HG03558 (cell line): Measurements from ENCODE around the gene ATP2B2.

ENCODE experiments used
- ATAC-seq: cut with Tn5 transposase; IDR thresholded peaks from one replicate; pipeline ENCODE4 v1.9.1; 2021; ENCODE audit warnings: moderate number of reproducible peaks; ENCODE audit not compliant: unreplicated experiment; ENCODE audit errors: extremely low read depth

The ATP2B2 gene

DNA sequence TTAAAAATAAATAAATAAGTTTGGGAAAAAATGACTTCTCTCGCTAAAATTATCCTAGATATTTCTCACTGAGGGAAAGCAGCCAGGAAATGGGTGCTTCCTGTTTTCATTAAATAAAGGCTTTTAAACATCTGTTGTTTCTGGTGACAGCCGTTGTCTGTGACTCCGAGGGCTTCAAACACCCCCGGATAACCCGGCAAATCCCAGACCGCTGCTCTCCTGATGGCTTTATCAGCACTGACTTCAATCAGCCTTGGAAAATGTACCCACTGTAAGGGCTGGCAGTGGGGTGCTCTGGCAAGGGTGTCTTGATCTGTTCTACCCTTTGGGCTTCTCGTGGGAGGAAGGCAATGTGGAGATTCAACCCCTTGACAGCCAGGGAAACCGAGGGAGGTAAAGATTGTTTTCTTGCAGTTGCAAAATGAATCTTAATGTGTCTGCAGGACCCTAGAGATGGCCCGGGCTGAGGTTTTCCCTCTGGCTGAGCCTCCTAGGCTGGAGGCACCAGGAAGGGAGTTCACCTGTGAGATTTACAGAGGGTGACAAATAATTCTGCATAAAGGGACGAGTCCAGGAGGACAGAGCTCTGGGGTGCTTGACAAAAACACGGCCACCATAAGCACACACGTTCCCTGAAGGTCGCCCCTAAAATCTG lies 150.9 kb downstream of the ATP2B2 start:
- ATAC-seq = no peak

DNA sequence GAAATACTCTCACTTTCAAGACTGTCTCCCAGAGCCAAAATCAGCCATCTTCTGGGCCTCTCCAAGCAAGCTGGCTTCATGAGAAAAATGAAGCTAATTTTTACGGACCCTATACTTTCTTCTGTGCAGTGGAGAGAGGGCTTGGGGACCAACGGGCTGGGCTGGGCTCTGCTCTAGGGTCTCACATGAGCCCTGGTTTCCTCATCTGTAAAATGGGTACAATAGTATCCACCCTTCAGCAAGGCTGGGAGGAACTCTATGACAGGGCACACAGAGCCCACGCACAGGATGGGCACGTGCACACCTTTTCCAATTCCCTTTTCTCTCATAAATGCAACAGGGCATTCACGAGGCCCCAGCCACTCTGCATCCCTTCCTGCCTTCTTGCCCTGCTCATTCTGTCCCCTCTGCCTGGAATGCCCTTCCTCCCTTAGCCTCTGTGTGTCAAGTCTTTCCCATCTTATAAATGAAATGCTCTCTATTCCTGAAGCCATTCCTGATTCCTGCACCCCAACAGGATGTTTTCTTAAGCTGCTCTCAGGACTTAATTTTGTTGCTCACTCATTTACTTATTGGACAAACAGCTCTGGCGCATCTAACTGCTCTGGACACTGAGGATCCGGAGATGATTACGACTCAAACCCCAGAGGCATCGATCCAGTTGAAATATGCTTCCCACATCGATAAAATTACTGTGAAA lies 151.6 kb downstream of the ATP2B2 start:
- no peak for ATAC-seq

DNA sequence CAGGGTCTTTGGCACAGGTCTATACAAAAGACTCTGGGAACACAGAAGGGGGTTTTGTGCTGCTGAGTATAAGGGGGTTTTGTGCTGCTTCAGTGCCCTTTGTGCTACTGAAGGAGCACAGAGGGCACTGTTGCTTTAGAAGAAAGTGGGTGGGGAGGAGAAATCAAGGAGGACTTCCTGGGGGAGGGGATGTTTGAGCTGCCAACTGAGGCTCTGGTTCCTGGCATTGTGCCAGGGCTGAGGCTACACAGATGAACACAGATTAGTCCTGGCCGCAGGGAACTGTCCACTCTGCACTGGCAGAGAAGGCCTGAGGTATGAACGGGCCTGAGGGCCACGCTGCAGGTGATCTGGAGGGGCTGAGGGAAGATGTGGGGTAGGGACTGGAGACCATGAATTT lies 152.2 kb downstream of the ATP2B2 start:
- ATAC-seq = no peak

- ATAC-seq = no peak
Measured at GRCh38 chr3:10352146-10352911, 153.1 kb downstream of the ATP2B2 start.

GRCh38 chr3:10351013-10351735 lies 154.2 kb downstream of the ATP2B2 start:
- ATAC-seq = no peak

DNA sequence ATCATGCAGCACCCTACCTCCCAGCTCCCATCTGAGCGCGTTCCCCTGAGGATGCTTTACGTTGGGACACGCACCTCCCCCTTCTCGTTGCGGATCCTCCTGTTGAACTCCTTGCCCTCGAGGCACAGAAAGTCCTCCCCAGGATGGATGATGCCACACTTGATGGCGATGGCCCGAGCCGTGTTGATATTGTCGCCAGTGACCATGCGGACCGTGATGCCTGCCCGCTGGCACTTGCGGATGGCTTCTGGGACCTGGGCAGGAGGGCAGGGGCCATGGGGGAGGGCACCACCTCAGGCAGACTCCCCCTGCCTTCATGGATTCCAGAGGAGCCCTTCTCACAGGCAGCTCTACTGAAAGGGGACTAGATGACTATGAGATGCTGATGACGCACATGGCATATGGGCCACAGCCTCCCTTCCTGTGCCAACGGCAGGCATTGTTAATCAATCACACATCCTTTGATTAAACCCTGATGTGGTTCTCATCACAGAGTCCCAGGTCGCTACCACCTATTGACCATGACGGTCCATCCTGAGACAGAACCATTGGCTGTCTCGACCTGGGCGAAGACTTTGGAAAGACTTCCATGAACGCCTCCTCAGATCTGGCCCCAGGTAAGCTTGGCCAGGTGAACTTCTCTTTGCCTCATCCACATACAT lies 154.9 kb downstream of the ATP2B2 start:
- ATAC-seq = no peak

DNA sequence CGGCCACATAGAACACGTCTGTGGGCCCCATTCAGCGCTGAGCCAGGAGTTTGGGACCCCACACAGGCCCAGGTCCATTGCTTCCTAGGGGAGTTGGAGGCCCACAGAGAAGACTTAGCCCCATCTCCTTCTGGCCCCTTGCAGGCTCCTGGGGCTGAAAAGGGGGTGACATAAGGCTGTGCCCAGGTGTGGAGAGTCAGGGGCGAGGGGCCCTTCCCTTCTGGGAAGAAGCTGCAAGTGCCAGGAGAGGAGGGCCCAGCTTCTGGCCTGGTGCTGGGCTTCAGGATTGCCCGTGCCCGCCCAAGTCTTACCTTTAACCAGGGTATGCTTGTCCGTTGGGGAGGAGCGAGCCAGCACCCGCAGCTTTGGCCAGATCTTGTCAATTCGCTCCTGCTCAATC lies 155.6 kb downstream of the ATP2B2 start:
- no peak for ATAC-seq

GRCh38 chr3:10348404-10348721 lies 157.0 kb downstream of the ATP2B2 start:
- ATAC-seq = no peak

DNA sequence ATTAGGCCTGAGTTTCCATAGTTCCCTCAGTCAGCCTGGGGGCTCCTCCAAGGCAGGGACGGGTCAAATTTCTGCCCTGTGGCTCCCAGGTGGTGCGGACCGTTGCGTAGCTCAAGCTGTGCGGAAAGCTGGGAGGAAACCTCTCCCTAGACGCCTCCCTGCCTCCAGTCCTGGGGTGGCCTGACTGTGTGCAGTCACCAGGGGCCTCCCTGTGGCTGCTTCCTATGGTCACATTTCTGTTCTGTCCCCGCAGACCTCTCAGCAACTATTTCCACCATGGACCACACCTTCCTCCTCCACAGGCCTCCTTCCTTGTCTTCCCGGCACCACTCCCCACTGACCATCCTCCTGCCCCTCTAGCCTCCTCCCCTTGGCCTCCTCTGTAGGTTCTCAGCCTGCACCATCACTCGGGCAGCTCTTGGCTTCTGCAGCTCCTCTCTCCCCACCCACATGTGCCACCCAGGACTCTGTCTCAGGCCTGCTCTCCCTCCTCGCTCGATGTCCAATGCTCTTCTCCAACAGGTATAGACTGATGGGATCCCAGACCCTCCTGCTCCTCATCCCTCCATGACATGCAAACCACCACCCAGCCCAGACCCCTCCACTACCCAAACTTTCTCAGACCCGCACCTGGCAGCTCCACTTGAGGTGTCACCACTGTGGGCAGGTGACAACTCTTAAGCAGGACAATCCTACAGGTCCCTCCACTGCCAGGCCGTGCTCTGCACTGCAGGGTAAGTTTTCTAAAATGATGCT lies 157.6 kb downstream of the ATP2B2 start:
- no peak for ATAC-seq

- no peak for ATAC-seq
Measured at GRCh38 chr3:10345911-10346310, 159.5 kb downstream of the ATP2B2 start.

DNA sequence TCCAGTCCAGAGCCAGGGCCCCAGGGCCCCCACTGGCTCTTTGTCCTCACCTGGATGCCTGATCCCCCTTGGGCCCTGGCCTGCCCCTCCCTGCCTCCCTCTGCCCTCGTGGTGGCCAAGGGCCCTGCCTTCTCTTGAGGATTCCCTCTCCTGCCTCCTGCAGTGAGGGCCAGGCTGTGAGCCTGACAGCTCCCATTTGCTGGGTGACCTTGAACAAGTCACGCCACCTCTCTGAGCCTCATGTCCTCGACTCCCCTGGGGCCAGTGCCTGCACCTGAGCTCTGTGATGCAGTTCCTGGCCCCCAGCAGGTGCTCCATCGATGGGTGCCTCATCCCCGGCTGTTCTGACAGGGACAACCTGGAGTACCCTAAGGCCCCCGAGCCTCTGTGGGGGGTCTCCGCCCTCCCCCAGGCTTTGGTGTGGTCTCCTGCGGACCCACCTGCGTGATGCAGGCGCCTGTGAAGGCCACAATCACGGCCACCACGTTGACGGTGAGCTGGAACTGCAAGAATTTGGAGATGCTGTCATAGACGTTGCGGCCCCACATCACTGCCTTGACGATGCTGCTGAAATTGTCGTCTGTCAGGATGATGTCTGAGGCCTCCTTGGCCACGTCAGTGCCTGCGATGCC lies 160.3 kb downstream of the ATP2B2 start:
- ATAC-seq = no peak

- no peak for ATAC-seq
Measured at GRCh38 chr3:10344147-10344943, 161.0 kb downstream of the ATP2B2 start.

GRCh38 chr3:10343526-10343925 lies 161.9 kb downstream of the ATP2B2 start:
- no peak for ATAC-seq

DNA sequence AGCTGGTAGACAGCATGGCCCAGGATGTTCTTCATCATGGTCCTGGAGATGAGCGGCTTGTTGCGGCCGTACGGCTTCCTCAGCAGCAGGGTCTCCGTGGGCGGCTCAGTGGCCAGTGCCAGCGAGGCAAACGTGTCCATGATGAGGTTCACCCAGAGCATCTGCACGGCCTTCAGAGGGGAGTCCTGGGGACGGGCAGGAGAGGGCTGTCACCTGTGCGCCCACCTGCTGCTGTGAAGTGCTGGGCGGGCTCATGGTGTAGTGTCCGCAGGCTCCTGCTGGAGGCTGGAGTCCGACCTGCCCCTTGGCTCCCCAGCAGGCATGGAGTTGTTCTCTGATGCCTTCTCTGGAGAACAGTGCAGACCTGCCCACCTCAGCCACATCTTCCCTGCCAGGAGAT lies 162.6 kb downstream of the ATP2B2 start:
- no peak for ATAC-seq

- no peak for ATAC-seq
Measured at GRCh38 chr3:10341901-10342398, 163.4 kb downstream of the ATP2B2 start.

DNA sequence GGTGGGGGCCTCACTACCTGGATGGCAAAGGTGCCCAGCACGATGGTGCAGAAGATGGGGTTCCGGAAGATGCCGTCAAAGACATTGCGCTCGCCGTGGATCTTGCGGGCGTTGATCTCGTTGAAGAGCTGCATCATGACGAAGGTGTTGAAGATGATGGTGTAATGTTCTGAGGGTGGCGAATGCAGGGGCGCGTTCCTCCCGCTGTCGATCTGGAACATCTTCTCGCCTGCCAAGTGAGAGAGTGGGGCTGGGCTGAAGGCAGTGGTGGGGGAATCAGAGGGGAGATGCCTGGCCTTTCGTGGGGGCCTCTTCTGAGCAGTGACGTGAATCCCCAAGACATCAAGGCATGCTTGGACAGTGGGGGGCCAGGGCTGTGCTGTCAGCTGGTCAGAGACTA lies 164.9 kb downstream of the ATP2B2 start:
- ATAC-seq = no peak

GRCh38 chr3:10340046-10340445 lies 165.3 kb downstream of the ATP2B2 start:
- ATAC-seq = no peak

- no peak for ATAC-seq
Measured at GRCh38 chr3:10339376-10339955, 165.9 kb downstream of the ATP2B2 start.
